SH-SY5Y (cell line): ENCODE results near the gene VEGFB.

ENCODE experiments used
- GATA2 ChIP-seq: IDR thresholded peaks from 2 replicates; pipeline ENCODE4 v1.6.1; 2011; ENCODE audit warnings: mild to moderate bottlenecking, low read depth, low read length
- GATA3 ChIP-seq: IDR thresholded peaks from 2 replicates; pipeline ENCODE4 v1.6.1; 2011; ENCODE audit warnings: low read depth, mild to moderate bottlenecking, low read length, moderate library complexity

- no peak for TF ChIP-seq GATA2
- no peak for TF ChIP-seq GATA3
These were observed 21.0 kb downstream of the VEGFB start for GRCh38 chr11:64255135-64256128.
